GM15510 (cell line): Measurements from ENCODE around the gene C9orf85.

Experiments used
- POLR2A ChIP-seq: IDR thresholded peaks from 3 replicates; pipeline ENCODE4 v1.6.1; 2011; ENCODE audit warnings: borderline replicate concordance; ENCODE audit not compliant: insufficient read length; ENCODE audit errors: extremely low read depth

The C9orf85 gene

DNA sequence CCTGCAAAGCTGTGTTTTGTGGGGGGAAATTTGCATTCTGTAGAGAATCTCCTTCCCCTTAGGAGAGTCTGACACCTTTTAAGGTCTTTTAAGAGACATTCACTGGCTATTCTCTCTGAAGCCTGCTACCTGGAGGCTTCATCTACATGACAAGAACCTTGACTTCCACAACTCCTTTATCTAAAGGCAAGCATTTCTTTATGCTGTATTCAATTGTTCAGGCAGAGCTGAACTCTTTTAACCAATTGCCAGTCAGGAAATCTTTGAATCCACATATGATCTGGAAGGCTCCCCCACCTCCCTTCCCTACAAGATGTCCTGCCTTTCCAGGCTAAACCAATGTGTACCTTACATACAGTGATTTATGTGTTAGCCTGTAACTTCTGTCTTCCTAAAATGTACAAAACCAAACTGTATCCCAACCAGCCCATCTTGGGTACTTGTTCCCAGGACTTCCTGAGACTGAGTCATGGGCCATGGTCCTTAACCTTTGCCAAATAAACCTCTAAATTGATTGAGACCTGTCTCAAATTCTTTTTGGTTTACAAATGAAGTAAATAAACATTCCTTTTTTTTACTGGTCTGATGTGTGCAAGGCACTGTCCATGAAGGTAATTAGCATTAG lies 9.9 kb downstream of the C9orf85 start:
- no peak for TF ChIP-seq POLR2A

DNA sequence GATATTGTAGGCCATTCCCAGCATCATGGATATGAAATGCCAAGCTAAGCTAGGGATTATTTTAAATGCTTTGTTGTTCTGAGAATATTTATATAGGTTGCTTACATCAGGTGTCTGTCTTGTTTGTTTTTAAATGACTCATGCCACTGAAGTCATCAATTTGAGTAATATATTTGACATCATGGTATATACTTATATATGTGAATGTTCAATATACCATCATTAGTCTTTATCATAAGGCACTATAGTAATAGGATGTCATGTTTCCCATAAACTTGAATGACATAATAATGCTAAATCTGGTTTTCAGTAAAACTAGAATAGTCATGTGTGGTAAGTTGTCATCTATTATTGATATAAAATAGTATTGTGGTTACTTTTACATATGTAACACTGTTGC lies 13.1 kb downstream of the C9orf85 start:
- TF ChIP-seq POLR2A = no peak

DNA sequence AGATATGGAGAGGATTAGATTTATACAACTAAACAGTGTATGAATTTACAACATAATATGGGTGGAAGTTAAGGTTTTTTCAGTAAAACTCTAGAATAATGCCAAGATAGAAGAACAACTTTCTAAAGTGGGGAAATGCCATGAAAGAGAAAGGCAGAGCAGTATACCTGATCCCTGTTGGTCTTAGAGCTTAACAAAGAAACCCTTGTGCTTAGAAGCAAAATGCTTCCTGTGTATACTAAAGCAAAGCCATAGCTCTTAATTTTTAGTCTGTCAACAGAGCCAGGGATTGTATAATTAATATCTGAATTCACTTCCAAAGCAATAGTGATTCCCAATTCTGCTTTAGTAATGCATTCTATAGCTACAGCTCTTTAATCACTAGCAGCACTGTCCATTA lies 14.4 kb downstream of the C9orf85 start:
- no peak for TF ChIP-seq POLR2A

DNA sequence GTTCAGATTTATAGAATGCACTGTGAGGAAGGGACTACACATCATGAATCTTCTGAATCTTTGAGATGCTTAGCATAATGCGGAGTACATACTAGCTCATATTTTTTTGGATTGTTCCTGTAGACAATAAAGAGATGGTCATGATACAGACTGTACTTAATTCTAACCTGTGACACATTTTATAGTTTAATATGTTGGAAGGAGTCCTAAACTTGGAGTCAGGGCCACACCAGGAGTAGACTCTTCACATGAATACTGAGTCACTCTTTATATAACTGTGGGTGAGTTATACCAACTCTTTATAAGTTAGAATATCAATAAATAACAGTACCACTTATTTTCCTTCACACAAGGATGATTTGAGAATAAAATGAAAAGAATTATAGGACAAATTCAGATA lies 16.9 kb downstream of the C9orf85 start:
- TF ChIP-seq POLR2A = no peak

DNA sequence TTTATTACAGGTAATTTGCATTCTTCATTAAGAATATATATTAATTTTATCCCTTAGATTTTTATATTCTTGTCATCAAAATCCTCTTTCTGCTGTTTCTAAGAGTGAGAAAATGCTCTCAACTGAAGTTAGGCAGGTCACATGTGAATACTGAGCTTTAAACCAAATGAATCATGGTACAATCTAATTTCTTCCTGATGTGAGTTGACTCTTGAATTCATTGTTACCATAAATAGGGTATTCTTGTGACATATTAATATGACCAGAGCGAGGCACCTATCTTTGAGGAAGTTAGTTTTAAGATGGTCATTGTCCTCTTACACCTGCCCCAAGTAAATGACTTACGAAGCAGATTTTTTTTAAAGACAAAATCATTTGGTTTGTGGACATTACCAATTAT lies 17.4 kb downstream of the C9orf85 start:
- TF ChIP-seq POLR2A = no peak

DNA sequence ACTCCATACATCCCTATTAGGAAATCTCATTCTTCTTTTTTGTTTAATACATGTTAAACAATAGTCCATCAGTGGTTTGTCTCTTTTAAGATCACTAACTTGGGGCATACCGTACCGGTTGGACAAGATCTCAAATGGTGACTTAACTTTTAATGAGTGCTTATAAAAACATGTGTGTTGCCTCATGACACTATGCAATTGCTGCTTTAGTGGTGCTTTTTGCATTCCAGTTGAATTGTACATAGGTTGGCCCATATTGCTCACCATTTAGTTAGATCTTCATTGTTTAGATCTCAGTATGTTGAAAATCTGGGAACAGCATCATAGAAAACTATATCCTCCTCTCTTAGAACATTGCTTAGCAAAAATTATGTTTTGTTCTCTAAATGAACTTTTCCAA lies 17.8 kb downstream of the C9orf85 start:
- TF ChIP-seq POLR2A = no peak

DNA sequence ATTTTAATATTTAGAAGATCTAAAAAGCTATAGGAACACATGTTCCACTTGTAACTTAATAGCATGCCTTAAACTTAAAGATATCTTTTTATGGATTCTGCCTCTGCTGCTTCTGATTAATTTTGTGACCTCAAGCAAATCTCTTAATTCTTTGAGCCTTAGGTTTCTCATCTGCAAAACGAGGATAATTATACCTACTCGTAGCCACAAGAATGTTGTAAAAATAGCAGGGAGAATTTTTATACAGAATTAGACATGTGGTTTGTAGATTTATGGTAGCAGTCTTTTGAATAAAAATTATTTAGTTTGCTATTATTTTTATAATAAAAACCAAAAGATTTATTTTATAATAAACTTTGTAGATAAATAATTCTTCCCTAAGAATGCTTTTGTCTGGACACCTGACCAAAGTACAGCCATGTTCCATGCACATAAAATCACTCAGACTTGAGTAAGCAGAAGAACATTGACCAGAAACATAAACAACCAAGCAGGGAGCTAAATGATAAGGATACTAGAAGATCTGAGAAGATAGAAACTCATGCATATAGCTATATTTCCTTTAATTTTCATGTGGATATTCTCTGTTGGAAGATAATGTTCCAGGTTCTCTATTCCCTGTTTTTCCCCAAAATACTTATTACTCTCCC lies 18.5 kb downstream of the C9orf85 start:
- no peak for TF ChIP-seq POLR2A

DNA sequence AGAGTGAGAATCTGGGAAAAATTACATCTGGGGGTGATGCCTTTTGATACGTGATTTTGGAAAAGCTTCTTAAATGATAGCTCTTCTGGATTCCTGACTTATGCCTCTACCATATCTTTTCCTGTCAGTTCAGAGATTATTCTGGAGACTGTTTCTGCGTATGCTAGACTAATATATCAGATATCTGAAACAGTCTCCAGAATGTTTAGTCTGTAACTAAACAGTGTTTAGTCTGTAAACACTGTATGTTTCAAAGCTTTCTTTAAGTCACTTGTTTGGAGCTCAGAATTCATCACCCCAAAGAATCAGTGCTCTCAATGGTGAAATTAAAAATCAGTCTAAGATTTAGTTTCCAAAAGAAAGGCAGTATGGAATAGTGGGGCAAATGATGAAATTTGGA lies 19.7 kb downstream of the C9orf85 start:
- TF ChIP-seq POLR2A = no peak

DNA sequence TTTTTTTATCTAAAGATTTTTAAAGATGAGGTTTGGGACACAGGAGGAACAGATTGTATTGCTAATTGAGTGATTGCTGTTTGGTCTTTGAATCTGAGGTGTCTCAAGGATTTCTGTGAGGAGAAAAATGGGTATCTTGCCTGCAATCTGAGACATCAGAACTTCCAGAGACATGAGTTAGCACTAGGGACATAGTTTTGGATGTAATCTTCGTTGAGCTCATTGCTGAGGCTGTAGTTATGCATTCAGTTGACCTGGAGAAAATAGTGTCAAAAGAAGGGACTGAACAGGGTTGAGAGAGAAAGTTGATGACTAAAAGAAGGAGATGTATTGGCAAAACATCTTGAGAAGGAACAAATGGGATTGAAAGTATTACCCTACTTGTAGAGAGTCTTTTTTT lies 24.6 kb downstream of the C9orf85 start:
- TF ChIP-seq POLR2A = no peak

DNA sequence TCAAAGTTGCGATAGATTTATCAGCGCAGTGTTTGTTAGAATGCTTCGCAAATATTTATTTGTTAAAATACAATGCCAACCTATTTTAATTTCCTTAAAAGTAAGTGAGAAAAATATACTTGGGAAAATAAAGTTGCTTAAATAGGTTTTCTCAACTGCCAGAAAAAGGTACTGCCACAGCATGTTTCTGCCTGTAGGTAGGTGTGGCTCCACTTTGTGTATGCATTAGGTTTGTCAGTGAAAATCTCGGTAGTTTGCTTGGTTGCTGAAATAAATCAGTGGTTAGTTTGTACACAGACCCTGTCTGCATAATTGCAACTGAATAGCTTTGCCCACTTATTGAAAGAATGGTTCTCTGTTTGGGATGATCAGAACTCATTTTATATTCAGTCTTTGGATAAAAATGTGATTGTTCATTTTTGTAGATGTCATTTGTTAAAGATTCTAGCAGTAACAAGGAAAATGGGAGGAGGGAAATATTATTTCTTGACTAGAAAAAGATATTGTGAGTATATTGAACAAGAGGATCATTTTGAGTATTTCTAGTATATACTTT lies 25.7 kb downstream of the C9orf85 start:
- no peak for TF ChIP-seq POLR2A

DNA sequence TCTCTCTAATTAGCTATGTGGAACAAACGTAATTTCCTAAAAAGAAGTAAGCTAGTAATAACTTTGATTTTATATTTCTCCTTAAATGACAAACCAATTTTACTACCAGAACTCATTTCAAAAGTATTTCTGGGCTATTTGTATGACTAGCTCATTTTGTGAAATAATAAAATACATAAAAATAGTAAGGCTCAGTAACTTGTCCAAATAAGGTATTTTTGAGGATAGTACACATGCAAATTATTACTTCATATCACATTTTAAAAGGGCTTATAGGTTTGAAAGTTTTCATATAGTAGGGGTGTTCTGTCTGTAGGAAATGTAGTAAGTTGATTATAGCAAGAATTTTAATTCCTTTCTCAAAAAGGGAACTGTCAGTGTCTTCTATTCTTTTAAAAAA lies 26.5 kb downstream of the C9orf85 start:
- no peak for TF ChIP-seq POLR2A

DNA sequence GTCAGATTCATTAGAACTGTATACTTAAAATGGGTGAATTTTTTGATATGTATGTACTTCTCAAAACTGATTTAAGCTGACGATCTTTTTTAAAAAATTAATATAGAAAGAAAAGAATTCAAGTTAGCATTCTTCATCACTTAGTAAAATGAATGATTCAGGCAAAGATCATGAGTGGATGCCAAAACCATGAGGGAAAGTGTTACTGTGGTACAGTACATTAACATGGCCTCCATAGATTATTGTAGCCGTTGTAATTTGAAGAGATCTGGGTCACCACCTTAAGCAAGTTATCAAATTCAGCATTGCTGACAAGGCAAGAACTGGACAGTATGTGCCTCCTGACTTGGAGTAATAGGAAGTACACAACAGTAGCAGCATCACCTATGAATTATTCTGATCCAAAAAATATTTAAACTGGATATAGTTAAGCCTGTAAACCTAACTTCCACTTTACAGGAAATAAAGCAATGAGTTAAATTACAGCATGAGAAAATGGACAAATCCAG lies 29.7 kb downstream of the C9orf85 start:
- no peak for TF ChIP-seq POLR2A

DNA sequence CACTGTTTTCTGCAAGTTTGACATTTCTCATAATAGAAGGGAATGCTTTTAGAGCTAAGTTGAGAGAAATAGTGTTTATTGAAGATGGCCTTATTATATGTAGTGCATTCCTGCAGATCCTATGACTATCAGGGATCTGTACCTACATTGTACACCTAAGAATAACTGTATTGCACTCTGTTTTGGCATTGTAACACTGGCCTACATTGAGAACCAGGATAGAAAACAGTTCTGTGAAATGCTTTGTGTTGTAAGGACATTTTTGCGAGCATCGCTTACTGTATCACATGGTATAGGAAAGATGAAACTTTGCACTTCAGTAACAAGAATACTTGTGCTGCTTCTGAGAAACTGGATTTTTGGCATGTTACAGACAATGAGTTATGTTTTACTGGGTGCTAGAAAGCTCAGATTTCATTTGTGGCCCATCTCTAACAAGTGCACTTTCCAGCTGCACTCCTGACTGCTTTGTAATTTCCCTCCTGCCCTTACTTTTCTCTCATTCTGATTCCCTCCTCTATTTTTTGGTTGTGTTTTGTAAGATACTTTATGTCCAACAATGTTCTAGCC lies 30.6 kb downstream of the C9orf85 start:
- no peak for TF ChIP-seq POLR2A

DNA sequence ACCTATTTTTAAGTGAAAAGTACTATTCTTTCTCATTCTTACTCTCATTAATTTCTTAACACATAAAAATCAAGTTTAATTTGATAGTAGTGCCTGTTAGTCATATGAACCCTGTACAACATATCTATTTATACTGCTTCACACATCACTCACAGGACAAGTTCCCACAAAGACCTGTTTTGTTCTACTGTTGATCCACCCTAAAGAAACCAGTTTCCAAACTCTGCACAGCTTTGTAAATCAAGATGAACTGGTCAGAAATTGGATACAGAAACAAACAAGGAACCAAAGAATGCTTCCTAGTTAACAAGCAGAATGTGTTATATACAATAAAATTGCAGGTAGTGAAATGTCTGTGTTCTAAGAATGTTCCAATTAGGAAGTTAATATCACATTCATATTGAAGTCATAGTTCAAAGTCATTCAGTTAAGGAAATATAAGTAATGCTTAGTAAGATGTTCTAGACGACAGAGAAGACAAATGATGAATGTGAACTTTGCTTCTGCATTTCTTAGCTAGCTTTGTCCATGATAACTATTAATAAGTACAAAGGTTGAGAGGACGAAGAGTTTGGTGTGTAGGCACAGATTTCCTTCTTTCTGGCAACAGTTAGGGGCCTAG lies 33.4 kb downstream of the C9orf85 start:
- no peak for TF ChIP-seq POLR2A

DNA sequence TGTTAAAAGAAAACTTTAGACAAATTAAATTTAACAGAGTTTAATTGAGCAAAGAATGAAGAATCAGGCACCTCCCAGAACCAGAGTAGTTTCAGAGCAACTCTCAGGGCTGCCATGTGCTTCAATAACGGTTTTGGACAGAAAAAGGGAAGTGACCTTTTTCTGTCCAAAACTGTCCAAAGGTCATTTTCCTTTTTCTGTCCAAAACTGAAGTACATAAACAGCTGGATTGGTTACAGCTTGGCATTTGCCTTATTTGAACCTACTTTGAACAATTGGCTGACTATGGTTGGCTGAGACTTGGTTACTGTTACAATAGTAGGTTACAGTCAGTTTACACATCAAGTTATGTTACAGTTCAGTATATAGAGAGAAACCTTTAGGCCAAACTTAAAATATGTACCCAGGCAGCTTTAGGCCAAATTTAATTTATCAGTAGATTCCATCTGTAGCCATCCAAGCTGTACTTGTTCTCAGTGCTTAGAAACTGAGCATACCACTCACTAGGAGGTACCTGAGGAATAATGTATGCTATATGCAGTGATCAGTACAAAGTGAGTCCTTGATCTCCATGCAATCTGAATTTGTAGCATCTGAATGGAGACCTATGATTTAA lies 44.0 kb downstream of the C9orf85 start:
- TF ChIP-seq POLR2A = no peak
